AG10803 (cell line): ENCODE results near the gene PRSS33.

Source experiments
- DNase-seq: peaks from one replicate; pipeline ENCODE4 v3.0.0; 2010; ENCODE audit warnings: low read depth
- H3K4me3 ChIP-seq: 2 replicates; pipeline ENCODE4 v1.5.1; 2011; ENCODE audit warnings: mild to moderate bottlenecking, low read length, control low read depth
- TF ChIP-seq, protein P1 (sequence below): conservative IDR thresholded peaks from 2 replicates; pipeline ENCODE4 v1.5.1; 2011; ENCODE audit warnings: mild to moderate bottlenecking, low read length, control low read depth, inconsistent platforms

PRSS33 gene

DNA sequence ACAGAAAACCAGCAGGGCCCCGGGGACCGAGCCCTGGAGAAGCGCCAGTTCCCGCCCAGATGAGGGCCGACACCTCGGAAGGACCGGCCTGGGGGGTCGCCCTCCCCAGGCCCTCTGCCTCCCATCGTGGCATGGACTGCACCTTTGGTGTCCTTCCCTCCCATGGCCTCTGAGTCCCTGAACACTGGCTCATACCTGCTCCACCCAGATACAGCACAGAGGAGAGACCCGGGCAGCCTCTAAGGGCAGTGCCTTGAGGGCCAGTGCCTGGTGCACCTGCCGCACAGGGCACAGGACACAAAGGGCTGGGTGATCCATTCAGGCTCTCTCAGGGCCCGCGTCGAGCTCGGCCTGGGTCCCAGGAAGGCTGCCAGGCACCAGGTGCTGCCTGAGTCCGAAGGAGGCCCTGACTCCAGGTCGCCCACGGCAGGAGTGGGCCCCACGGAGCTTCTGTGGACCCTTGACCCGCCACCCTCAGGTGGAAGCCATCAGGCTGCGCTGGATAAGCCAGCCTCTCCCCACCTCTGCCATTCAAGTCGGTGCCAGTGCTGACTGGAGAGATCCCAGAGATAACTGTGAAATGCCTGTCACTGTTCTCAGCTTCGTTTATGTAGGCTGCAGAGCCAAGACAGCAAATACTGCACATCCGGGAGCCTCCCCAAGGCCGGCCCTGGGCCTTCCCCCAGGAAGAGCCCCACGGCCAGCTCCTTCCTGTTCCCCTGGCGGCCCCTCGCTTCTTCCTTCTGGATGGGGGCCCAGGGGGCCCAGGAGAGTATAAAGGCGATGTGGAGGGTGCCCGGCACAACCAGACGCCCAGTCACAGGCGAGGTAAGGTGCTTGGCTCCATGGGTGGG is 42.4 kb upstream of the PRSS33 start, which contains the start of gene ZG16B:
TSS of gene ZG16B (plus strand) at position 803 of the 854 bp plus-strand sequence. CDS start 139 bp downstream, outside the sequence.
- TF ChIP-seq, protein P1, sequence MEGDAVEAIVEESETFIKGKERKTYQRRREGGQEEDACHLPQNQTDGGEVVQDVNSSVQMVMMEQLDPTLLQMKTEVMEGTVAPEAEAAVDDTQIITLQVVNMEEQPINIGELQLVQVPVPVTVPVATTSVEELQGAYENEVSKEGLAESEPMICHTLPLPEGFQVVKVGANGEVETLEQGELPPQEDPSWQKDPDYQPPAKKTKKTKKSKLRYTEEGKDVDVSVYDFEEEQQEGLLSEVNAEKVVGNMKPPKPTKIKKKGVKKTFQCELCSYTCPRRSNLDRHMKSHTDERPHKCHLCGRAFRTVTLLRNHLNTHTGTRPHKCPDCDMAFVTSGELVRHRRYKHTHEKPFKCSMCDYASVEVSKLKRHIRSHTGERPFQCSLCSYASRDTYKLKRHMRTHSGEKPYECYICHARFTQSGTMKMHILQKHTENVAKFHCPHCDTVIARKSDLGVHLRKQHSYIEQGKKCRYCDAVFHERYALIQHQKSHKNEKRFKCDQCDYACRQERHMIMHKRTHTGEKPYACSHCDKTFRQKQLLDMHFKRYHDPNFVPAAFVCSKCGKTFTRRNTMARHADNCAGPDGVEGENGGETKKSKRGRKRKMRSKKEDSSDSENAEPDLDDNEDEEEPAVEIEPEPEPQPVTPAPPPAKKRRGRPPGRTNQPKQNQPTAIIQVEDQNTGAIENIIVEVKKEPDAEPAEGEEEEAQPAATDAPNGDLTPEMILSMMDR: no peak
- no peak for DNase-seq
- no peak within 1 kb of the TSS for H3K4me3 ChIP-seq

- DNase-seq: no peak
- H3K4me3 ChIP-seq: no peak overlapping the region
- TF ChIP-seq, protein P1: no peak
Measured at GRCh38 chr16:2828876-2829430, 41.6 kb upstream of the PRSS33 start.

GRCh38 chr16:2828521-2828840 is 41.1 kb upstream of the PRSS33 start:
- TF ChIP-seq, protein P1: no peak
- DNase-seq: no peak

GRCh38 chr16:2827831-2828520 is 40.6 kb upstream of the PRSS33 start:
- no peak overlapping the region for H3K4me3 ChIP-seq
- TF ChIP-seq, protein P1: no peak

More at GRCh38 chr16:2828521-2828840, 41.1 kb upstream of the PRSS33 start:
- no peak overlapping the region for H3K4me3 ChIP-seq

DNA sequence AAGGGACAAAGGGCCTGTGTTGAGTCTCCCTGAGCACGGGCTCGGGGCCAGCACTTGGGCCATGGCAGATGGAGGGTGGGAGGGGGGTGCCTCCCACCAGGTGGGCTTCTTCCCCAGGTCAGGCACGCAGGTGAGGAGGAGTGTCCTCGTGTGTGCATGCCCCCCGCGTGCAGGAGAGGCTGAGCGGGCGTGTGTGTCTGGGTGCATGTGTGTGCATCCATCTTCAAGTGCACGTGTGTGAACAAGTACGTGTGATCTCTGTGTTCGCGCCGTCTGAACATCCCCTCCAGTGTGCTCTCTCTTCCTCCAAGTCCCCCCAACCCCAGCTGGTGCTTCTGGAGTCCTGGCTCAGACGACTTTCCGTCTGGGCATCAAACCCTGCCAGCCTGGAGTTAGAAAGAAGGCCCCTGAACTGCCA is 40.0 kb upstream of the PRSS33 start:
- TF ChIP-seq, protein P1: no peak
- no peak for DNase-seq
- no peak overlapping the region for H3K4me3 ChIP-seq

More at GRCh38 chr16:2827831-2828520, 40.6 kb upstream of the PRSS33 start:
- no peak for DNase-seq

GRCh38 chr16:2826591-2827373 is 39.4 kb upstream of the PRSS33 start:
- DNase-seq: no peak

More at GRCh38 chr16:2826591-2827373, 39.4 kb upstream of the PRSS33 start:
- H3K4me3 ChIP-seq: no peak overlapping the region
- TF ChIP-seq, protein P1: no peak
